Parathyroid adenoma (tissue), 2 donors: ENCODE measurements around the gene PLCL2.

Experiments
- H2AFZ ChIP-seq: fragments of 300-600 bp; sonication (generic); one replicate; pipeline ENCODE4 v1.7.0; 2017; ENCODE audit warnings: antibody characterized with exemption, mild to moderate bottlenecking
- H3K27ac ChIP-seq: fragments of 300-600 bp; sonication (generic); one replicate; pipeline ENCODE4 v1.7.0; 2017
- H3K27me3 ChIP-seq: fragments of 300-600 bp; sonication (generic); one replicate; pipeline ENCODE4 v1.7.0; 2017; ENCODE audit warnings: low read length; ENCODE audit not compliant: control insufficient read depth, insufficient read depth
- H3K36me3 ChIP-seq: fragments of 300-600 bp; sonication (generic); one replicate; pipeline ENCODE4 v1.7.0; 2017; ENCODE audit warnings: low read length; ENCODE audit not compliant: control insufficient read depth, insufficient read depth
- H3K4me1 ChIP-seq: fragments of 300-600 bp; sonication (generic); one replicate; pipeline ENCODE4 v1.7.0; 2017; ENCODE audit warnings: control low read depth
- H3K4me2 ChIP-seq: fragments of 300-600 bp; sonication (generic); one replicate; pipeline ENCODE4 v1.7.0; 2017; ENCODE audit warnings: low read length
- H3K4me3 ChIP-seq: fragments of 300-600 bp; sonication (generic); one replicate; pipeline ENCODE4 v1.7.0; 2017; ENCODE audit warnings: low read depth, low read length
- H3K79me2 ChIP-seq: fragments of 300-600 bp; sonication (generic); one replicate; pipeline ENCODE4 v1.7.0; 2017; ENCODE audit warnings: control low read depth
- H3K9ac ChIP-seq: fragments of 300-600 bp; sonication (generic); one replicate; pipeline ENCODE4 v1.7.0; 2017; ENCODE audit warnings: mild to moderate bottlenecking
- H3K9me3 ChIP-seq: fragments of 300-600 bp; sonication (generic); one replicate; pipeline ENCODE4 v1.7.0; 2017; ENCODE audit warnings: low read length; ENCODE audit not compliant: control insufficient read depth
- CTCF ChIP-seq: fragments of 300-600 bp; sonication (generic); IDR thresholded peaks from one replicate; pipeline ENCODE4 v1.7.0; 2017; ENCODE audit warnings: antibody characterized with exemption, mild to moderate bottlenecking
- donor health status: primary hyperparathyroidism.

PLCL2 gene

GRCh38 chr3:17032407-17033034, 147.8 kb downstream of the PLCL2 start:
- no peak overlapping the region for H3K4me2 ChIP-seq
- H3K9me3 ChIP-seq: no peaks in the 10 kb centered on the region
- H3K9ac ChIP-seq: no peak overlapping the region
- H3K79me2 ChIP-seq: no peaks in the 10 kb centered on the region
- H3K4me3 ChIP-seq: no peak overlapping the region
- no peak overlapping the region for H2AFZ ChIP-seq
- H3K27ac ChIP-seq: no peak overlapping the region
- TF ChIP-seq CTCF: peak; percentile 25
- no peaks in the 10 kb centered on the region for H3K4me1 ChIP-seq
- no peaks in the 10 kb centered on the region for H3K36me3 ChIP-seq
- H3K27me3 ChIP-seq: no peaks in the 10 kb centered on the region

GRCh38 chr3:17033516-17034168, 148.9 kb downstream of the PLCL2 start:
- H3K4me1 ChIP-seq: no peaks in the 10 kb centered on the region
- H3K79me2 ChIP-seq: no peaks in the 10 kb centered on the region
- no peak overlapping the region for H3K4me2 ChIP-seq
- no peak overlapping the region for H3K4me3 ChIP-seq
- H3K27me3 ChIP-seq: no peaks in the 10 kb centered on the region
- no peak overlapping the region for H2AFZ ChIP-seq
- H3K9me3 ChIP-seq: no peaks in the 10 kb centered on the region
- no peak overlapping the region for H3K9ac ChIP-seq
- no peak for TF ChIP-seq CTCF
- no peaks in the 10 kb centered on the region for H3K36me3 ChIP-seq
- no peak overlapping the region for H3K27ac ChIP-seq

GRCh38 chr3:17035033-17035432, 150.3 kb downstream of the PLCL2 start:
- H3K9me3 ChIP-seq: no peaks in the 10 kb centered on the region
- no peak overlapping the region for H3K4me3 ChIP-seq
- H3K27me3 ChIP-seq: no peaks in the 10 kb centered on the region
- H3K27ac ChIP-seq: no peak overlapping the region
- H3K4me2 ChIP-seq: no peak overlapping the region
- H3K4me1 ChIP-seq: no peaks in the 10 kb centered on the region
- H2AFZ ChIP-seq: no peak overlapping the region
- TF ChIP-seq CTCF: no peak
- H3K9ac ChIP-seq: no peak overlapping the region
- no peaks in the 10 kb centered on the region for H3K79me2 ChIP-seq
- H3K36me3 ChIP-seq: no peaks in the 10 kb centered on the region

GRCh38 chr3:17035966-17036365, 151.2 kb downstream of the PLCL2 start:
- no peak overlapping the region for H3K4me3 ChIP-seq
- no peak overlapping the region for H3K4me2 ChIP-seq
- no peak overlapping the region for H3K9ac ChIP-seq
- TF ChIP-seq CTCF: no peak
- no peaks in the 10 kb centered on the region for H3K9me3 ChIP-seq
- no peaks in the 10 kb centered on the region for H3K27me3 ChIP-seq
- no peaks in the 10 kb centered on the region for H3K79me2 ChIP-seq
- H3K27ac ChIP-seq: no peak overlapping the region
- H3K4me1 ChIP-seq: no peaks in the 10 kb centered on the region
- H2AFZ ChIP-seq: no peak overlapping the region
- no peaks in the 10 kb centered on the region for H3K36me3 ChIP-seq

GRCh38 chr3:17038141-17038540, 153.4 kb downstream of the PLCL2 start:
- Histone ChIP-seq H3K4me1 (no peaks in the 10 kb centered on the region), H3K79me2 (no peaks in the 10 kb centered on the region), H3K36me3 (no peaks in the 10 kb centered on the region), H3K4me2 (no peak overlapping the region), H3K4me3 (no peak overlapping the region), H3K9me3 (no peaks in the 10 kb centered on the region), H3K27ac (no peak overlapping the region), H3K9ac (no peak overlapping the region), H2AFZ (no peak overlapping the region), H3K27me3 (no peaks in the 10 kb centered on the region)
- TF ChIP-seq CTCF: no peak
